HG03095 (cell line): Measurements from ENCODE around the gene TXLNG.
"Not testable (repeated sequence)": the region's sequence is repeated elsewhere in the genome, so short reads cannot be mapped to it uniquely, and the experiment has no call there.

Source experiments
- ATAC-seq: cut with Tn5 transposase; IDR thresholded peaks from one replicate; pipeline ENCODE4 v1.9.1; 2021; ENCODE audit warnings: moderate library complexity; ENCODE audit not compliant: unreplicated experiment

TXLNG gene

DNA sequence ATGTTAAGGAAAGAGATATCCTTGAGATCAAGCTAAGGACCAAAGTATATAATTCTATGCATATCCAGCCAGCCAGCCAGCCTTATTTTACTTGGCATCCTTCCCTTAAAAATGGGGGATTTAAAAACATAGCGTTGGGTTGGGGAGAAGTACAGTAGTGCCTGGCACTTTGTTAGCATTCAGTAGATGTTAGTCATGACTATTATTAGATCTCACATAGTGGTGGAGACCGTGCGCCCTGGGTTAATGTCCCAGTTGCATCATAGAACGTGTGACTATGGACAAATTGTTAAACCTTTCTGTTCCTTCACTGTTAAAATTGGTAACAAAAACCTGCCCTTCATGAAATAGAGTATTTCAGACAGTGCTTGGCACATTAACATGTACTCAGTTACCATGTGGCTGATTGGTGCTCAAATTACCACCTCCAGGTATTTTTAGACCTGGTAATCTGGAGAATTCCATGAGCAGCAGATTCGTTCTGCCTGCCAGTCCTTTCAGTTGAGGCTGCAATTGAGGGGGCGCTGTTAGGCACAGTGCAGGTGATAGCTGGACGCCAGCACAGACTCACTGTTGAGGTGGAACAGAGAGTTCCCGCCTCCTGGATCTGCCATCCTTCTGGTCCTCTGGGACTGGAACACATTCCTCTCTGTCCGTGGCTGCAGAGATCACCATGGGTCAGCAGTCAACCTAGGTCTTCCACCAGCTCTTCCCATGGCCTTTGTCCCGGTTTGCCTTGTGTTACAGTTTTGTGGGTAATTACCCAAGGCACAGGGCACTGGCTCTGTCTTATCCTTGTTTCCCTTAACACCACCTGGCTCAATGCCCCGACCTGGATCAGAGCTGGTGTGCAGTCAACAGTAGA is 52.2 kb downstream of the TXLNG start:
- no peak for ATAC-seq

DNA sequence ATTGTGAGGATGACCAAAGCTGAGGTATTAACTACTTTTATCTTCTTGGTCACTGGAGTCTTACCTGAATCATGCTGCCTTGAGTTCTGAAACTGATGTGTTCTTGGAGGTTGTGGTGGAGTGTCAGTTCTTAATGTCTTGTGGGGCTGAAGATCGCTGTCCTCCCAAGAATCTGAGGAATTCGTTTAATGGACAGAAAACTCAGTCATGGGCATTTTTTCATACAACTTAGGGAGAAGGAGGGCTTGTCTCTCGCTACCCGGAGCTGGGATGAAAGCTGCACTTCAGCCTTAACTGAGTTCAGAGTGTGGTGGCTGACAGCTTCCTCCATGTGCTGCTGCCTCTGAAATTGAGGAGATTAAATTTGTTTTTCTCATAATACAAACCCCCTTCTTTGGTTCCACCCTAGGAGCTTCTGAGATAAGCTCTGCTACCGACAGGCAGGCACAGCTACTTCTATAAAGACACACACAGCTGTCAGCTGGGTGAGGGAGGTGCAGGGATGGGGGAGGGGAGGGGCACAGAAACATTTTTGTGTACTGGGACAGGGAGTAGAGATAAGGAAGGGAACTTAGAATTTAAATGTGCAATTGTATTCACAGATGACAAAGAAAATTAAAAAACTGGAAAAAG is 53.1 kb downstream of the TXLNG start:
- no peak for ATAC-seq

DNA sequence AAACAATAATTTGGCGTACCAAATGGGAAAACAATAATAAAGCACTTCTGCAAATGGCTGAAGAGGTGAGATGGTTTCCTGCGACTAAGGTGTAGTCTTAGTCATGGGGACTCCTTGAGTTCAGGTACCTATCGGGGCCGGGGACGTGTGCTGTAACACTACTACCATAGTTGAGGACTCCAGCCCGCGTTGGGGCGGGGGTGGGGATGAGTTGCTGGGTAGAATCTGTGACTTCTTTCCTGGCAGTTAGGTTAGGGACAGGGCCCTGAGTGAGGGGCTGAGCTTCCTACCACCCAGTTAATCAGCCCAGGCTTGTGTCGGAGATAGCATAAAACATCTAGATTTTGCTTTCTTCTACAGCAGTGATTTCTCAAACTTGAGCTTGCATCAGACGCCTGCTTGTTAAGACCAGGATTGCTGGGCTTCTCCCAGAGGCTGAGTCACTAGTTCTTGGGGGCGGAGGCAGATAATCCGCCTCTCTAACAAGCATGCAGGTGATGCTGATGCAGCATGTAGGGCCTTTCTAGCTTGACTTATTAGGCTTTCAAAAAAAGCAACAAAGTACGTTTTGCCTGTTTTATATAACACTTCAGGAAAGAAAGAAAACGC is 53.7 kb downstream of the TXLNG start:
- no peak for ATAC-seq

DNA sequence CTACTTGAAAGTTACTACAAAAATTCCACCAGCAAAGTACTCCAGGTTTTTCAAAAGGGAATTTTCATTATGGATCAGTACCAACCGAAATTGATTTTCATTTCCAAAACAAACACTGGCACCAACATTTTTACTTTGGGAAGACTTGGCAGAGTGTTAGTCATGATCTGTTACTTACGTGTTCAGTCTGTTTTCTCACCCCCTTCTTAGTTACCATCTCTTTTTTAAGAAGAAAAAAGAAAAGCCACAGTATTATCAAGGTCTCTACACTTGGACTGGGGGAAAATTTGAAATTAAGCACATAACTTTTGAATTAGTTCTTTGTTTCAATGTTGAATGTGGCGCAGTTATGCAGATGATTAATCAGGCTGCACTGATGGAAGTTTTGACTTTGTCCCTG is 56.4 kb downstream of the TXLNG start:
- no peak for ATAC-seq

DNA sequence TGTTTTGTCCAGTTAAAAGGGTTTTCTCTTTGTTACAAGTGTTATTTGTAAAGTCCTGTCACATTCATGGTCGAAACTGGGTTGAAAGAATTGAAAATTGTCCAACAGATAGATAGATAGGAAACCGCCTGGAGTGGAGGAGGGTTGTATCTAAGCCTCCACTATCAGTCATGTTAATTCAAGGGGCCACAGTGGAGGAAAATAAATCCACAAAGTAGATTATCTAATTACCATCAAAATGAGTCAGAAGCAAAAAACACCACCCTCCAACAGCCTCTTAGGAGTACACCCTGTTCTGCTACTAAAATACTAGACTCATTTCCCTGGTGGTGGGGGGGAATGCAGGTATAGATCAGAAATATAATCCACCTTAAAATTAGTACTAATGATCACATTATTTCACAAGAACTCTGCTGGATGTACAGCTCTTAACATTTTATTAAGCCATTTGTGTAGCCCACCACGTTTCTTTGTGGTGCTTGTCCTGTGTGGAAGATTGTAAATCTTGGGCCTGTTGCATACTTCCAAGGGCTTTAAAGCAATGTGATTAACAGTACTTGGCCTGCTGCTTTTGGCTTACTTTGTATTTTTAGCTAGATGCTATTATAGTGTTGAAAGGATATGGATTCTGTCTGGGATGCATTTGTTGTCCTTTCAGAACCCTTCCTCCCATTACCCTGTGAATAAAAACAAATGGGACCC is 57.1 kb downstream of the TXLNG start:
- ATAC-seq = no peak

DNA sequence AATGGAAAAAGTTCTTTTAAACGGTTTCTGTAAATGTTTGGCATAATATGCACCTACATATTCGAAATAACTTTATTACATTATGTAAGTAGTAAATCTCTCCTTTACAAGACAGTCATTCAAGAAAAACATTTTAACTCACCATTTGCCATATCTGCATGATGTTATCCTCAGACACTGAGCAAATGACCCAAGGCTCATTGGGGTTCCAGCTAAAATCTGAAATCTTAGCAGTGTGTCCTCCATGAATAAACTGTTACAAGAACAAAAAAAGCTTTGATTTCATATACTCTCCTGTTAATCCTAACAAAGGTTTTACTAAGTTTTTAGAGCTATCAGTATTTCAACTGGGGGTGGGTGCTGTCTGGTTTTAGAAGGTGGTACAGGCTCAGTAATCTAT is 59.4 kb downstream of the TXLNG start:
- ATAC-seq = no peak

DNA sequence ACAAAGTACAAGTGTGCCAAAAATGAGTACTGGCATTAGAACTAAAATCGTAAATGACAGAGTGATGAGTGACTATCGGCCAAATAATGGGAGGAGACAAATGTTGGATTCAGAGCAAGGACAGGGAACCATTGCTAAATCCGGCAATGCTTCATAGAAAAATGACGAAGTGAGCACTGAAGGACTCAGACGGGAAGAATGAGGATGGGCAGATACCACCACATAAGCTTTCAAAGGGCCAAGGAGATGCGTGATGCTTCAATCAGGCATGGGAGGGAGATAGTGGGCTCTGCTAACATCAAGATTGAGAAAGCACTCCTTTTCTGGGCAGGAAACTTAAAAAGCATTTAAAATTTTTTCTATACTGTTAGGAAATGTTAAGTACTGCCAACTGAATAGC is 62.3 kb downstream of the TXLNG start:
- ATAC-seq = no peak

DNA sequence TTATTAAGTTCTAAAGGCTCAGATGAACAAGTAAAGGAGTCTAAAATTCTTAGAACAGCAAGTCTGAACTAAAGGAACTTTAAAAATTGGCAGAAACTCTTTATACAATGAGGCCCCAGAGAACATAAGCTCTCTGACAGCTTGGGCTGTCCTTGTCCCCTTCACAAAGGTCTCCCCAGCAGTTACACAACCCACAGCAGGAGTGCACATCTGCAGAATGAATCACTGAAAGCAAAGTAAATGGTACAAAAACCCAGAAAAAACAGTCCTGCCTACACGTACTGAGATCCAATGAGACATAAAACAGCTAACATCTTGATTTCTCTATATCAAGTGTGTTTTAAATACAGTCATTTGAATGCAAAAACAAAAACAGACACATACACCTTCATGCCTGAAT is 65.2 kb downstream of the TXLNG start:
- no peak for ATAC-seq

DNA sequence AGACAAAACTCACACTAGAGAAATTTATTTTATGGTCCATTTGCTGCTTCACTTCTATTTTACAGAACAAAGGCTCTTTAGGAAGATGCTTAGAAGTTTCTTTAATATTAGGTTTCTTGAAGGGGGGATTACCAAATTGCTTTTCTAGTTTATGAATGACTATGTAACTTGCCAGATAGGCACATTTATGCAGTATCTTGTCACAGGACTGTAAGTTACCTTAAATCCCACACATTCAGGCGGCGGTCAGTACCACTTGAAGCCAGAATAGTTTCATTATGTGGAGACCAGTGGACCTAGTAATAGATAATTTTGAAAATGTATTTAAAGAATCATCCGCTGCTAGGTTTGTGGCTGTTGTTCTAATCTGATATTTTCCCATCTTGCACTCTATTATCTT is 65.6 kb downstream of the TXLNG start:
- no peak for ATAC-seq

DNA sequence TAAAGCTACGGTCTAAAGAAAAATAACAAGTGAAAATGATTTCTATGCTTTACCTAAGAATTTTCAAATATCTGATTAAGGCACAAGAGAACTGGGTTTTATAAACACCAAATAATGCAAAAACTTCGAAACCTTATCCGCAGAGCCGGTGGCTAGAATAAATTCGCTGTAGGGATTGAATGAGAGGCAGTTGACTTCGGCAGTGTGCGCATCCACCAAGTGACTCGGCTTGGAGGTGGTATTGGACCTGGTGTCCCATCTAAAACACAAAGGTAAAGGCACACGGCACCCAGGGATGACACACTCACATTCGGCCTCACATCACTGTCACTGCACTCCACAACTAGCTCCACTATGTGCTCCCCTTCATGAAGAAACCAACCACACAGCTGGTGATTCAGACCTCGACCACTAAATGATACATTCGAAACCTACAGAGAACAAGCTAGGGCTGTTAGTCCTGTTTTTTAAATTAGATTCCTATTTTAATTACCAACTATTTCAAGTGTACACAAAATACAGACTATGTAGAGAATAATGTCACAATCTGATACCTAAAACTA is 66.4 kb downstream of the TXLNG start:
- ATAC-seq = no peak

DNA sequence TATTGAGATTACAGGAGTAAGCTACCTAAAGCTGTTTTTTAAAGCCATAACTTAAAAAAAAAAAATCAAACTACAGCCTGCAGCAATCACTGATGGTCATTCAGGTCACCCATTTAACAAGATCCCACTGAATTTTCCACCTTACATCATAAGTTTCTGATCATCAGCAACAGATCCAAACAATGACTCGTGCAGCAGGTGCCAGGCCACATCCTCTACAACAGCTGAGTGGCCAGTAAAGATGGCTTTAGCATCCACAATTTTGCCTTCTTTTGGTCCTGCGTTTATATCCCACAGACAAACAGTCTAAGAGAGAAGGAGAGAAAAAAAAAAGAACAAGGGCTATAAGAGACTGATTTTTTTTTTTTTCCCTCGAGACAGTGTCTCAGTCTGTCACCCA is 67.3 kb downstream of the TXLNG start:
- ATAC-seq = no peak

DNA sequence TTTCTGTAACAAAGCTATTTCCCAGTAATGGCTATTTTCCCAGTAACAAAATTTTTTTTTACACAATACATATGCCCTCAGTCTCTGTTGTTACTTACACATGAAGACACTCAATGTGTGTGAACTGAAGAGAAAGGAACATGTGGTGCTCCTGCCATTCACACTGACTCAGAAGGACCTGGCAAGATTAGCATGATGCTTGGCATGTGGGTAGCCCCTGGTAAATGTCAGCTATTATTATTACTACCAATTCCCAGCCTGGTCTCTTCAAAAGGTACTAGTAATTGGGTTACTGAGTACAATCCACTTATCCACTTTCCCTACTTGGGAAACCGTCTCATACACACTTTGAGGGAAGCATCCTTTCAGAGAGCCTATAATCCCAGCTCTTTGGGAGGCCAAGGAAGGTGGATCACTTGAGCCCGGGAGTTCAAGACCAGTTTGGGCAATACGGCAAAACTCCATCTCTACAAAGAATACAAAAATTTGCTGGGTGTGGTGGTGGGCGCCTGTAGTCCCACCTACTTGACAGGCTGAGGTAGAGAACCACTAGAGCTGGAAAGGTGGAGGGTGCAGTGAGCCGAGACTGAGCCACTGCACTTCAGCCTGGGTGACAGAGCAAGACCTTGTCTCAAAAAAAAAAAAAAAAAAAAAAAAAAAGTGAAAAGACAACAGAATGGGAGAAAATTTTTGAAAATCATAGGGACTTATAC is 69.3 kb downstream of the TXLNG start:
- ATAC-seq = no peak

DNA sequence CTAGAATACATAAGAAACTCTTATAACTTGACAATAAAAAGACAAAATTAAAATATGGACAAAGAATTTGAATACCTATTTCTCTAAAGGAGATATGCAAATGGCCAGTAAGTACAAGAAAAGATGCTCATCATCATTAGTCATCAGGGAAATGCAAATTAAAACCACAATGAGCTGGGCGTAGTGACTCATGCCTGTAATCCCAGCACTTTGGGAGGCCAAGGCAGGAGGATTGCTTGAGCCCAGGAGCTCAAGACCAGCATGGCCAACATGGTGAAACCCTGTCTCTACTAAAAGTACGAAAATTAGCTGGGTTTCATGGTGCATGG is 69.8 kb downstream of the TXLNG start:
- not testable (repeated sequence) for ATAC-seq

DNA sequence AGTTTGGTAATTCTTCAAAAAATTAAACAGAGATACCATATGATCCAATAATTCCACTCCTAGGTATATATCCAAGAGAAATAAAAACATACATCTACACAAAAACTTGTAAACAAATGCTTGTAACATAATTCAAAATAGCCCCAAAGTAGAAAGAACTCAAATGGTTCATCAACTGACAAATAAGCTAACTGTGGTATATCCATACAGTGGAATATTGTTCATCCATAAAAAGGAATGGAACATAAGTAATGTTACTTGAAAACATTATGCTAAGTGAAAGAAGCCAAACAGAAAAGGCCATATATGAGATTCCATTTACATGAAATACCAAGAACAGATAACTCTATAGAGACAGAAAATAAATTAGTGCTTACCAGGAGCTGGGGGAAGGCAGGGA is 70.5 kb downstream of the TXLNG start:
- ATAC-seq = no peak

DNA sequence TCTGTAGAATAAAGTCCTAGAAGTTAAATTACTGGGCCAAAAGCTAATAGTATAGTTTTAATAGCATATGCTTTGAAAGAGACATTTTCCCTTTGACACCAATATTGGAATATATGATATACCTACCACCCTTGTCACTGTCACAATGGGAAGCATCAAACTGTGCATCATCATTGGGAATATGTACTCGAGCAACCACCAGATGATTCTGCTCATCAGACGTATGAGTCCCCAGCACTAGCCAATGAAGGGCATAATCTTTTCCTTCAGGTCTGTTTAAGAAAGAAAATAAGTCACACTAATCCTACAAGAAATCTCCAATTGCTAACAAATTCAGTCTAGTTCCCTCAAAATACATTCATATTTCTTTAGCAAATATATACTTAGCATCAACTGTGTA is 76.6 kb downstream of the TXLNG start:
- ATAC-seq = no peak

DNA sequence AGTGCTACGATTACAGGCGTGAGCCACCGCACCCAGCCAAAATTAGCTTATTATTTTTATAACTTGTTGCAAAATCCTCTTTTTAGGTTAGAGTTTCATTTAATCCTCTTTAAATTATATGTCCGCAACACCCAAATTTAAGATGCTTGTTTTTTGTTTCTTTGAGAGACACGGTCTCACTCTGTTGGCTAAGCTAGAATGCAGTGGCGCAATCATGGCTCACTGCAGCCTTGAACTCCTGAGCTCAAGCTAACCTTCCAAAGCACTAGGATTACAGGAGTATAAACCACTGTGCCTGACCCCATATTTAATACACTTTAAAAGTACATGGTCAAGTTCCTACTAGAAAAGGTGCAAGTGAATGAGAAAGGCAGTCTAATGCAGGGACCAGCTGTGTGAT is 81.7 kb downstream of the TXLNG start:
- no peak for ATAC-seq

DNA sequence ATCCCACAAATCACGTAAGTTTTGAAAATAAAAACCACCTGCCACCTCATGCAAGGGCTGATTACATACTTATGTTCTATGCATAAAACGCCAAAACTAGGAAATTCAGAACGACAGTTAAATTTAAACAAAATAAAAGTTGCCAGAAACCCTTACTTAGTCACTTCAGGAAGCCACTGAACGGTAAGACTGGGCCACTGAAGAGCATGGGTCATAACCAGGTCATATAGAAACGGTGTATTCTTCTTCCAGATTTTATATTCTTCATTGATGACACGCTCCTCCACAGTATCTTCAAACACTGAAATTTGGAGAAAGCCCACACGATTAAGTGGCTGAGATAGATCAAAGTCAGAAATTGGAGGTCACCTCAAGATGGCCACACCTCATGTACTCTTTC is 82.7 kb downstream of the TXLNG start:
- no peak for ATAC-seq

DNA sequence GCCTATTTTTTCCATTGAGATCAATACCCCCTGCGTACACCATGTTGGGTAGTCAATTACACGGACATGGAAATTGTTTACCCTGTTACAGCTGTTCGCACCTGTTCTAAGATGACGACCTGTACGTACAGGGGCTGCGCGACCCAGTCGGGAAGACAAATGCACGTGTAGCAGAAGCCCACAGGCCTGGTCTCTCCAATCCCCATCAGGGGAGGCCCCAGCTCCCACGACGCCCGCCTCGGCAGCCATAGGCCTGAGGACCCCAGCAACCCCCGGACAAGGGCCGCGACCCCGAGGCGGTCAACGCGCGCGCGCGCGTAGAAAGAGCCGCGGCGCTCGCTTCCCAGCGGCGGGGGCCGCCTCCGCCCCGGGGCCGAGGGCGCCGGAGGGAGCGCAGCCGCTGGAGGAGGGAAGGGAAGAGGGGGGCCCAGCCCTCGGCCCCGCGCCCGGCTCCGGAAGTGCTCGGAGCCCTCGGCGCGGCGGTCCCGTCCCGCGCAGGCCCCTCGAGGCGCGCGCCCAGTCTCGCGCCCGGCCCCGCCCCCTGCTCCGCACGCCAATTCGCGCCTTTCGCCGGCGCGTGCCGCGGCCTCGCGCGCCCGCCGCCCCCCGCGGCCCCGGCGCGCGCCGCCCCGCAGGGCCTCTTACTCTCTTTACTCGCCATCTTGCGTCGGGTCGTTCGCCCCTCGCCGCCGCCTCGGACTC is 83.3 kb downstream of the TXLNG start:
- peak; percentile 38 for ATAC-seq

DNA sequence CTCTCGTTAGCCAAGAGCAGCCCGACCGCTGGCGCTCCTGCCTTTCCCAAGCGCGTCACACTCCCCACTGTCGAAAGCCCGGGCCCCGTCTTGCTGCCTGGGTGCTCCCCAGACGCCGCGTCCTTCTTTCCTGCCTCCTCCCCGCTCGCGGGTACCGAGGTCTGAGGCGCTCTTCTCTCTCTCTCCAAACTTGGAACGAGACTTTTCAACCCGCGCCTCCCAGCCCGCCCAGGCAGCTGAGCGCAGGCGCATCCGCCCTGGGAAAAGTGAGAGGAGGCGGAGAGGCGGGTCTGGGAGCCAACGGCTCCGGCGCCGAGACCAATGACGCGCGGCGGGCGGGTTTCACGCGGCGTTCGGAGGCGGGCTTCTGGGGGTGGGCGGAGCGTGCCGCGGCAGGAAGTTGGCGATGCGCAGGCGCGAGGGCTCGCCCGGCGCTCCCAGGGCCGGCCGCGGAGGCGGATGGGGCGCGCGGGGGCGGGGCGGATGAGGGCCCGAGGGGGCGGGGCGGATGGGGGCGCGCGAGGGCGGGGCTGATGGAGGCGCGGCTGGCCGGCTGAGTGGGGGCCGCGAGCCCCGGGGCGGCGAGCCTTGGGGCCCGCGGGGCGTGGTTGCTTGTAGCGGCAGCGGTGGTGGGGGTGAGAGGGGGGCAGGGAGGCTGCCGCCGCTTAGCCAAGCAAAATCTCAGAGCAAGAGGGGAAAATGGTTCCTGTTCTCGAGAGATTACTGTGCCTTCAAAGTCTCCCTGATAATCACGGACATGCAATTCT is 84.0 kb downstream of the TXLNG start, which contains the start of gene RBBP7:
Gene RBBP7, minus strand, starts transcription at position 268 of the 767 bp plus-strand sequence. CDS start 309 bp downstream, outside the sequence.
- ATAC-seq = peak; percentile 85
